CD8-positive, alpha-beta memory T cell (primary cell): Measurements from ENCODE around the gene FLAD1. TPM values are rescaled to one million over a fixed set of nuclear protein-coding genes. Genes with fewer than 3 reads are reported as not detected.

Experiments used
- CTCF ChIA-PET: fragments of 350-600 bp; sonication (Branson Sonifier 250); formaldehyde crosslinking; loops from one replicate; lab custom pipeline; 2021; ENCODE audit warnings: antibody characterized with exemption; lab: Charles Lee
- POLR2A ChIA-PET: fragments of 350-600 bp; sonication (Branson Sonifier 250); formaldehyde crosslinking; loops from one replicate; lab custom pipeline; 2021; ENCODE audit warnings: antibody characterized with exemption; lab: Charles Lee
- DNase-seq, 5 donors: peaks; one replicate each; pipeline versions ENCODE4 v3.0.0 to v3.0.0-alpha.2; 2020 to 2022; ENCODE audit warnings: mixed read lengths in 1 of 5
- H3K27ac ChIP-seq: one replicate; pipeline ENCODE4 v1.7.0; 2013; ENCODE audit warnings: low read depth, mild to moderate bottlenecking, low read length, moderate library complexity
- H3K27me3 ChIP-seq: 2 replicates; pipeline ENCODE4 v1.7.0; 2013; ENCODE audit warnings: low read length, mild to moderate bottlenecking; ENCODE audit not compliant: insufficient read depth, poor library complexity, severe bottlenecking
- H3K36me3 ChIP-seq: 2 replicates; pipeline ENCODE4 v1.7.0; 2013; ENCODE audit warnings: mild to moderate bottlenecking, low read length, moderate library complexity; ENCODE audit not compliant: insufficient read depth
- H3K4me1 ChIP-seq: 2 replicates; pipeline ENCODE4 v1.7.0; 2013; ENCODE audit warnings: mild to moderate bottlenecking, low read length, moderate library complexity; ENCODE audit not compliant: insufficient read depth
- H3K4me3 ChIP-seq: 2 replicates; pipeline ENCODE4 v1.7.0; 2013; ENCODE audit warnings: mild to moderate bottlenecking, low read length
- H3K9me3 ChIP-seq: 2 replicates; pipeline ENCODE4 v1.7.0; 2013; ENCODE audit warnings: mild to moderate bottlenecking, low read length
- H3K27ac Mint-ChIP-seq, 8 donors: one replicate each; pipeline ENCODE4 v1.8.0; 2020 to 2021; ENCODE audit warnings: mixed read lengths in 8 of 8, mild to moderate bottlenecking in 6 of 8, inconsistent platforms in 3 of 8, moderate library complexity in 3 of 8
- H3K27me3 Mint-ChIP-seq, 2 donors: one replicate each; pipeline ENCODE4 v1.8.0; 2020 to 2021; ENCODE audit warnings: mixed read lengths in 2 of 2, mild to moderate bottlenecking in 1 of 2, moderate library complexity in 1 of 2
- H3K36me3 Mint-ChIP-seq, 3 donors: one replicate each; pipeline ENCODE4 v1.8.0; 2020 to 2021; ENCODE audit warnings: mixed read lengths in 3 of 3, inconsistent platforms in 1 of 3, mild to moderate bottlenecking in 1 of 3
- H3K4me1 Mint-ChIP-seq, 3 donors: one replicate each; pipeline ENCODE4 v1.8.0; 2020 to 2021; ENCODE audit warnings: mixed read lengths in 3 of 3, inconsistent platforms in 1 of 3, mild to moderate bottlenecking in 1 of 3
- H3K4me3 Mint-ChIP-seq, 7 donors: one replicate each; pipeline ENCODE4 v1.8.0; 2020 to 2021; ENCODE audit warnings: mixed read lengths in 7 of 7, mild to moderate bottlenecking in 6 of 7, moderate library complexity in 4 of 7, inconsistent platforms in 2 of 7
- H3K9me3 Mint-ChIP-seq, 5 donors: one replicate each; pipeline ENCODE4 v1.8.0; 2020 to 2022; ENCODE audit warnings: mixed read lengths in 5 of 5, mild to moderate bottlenecking in 3 of 5, moderate library complexity in 2 of 5, inconsistent platforms in 1 of 5
- polyA plus RNA-seq: library from polyadenylated mRNA; unstranded; fragments of 300-500 nt; fragmentation: Illumina TruSeq; gene quantifications from one replicate; pipeline ENCODE4 v1.2.3, GENCODE V29; 2021
- total RNA-seq, 2 experiments: library from RNA; stranded (reverse); gene quantifications; one replicate each; pipeline ENCODE4 v1.2.3, GENCODE V29; 2021

Gene FLAD1
- total and polyA plus RNA-seq, 3 experiments from 2014 or later, result 51.2 to 76.3 (median 73.7) TPM

DNA sequence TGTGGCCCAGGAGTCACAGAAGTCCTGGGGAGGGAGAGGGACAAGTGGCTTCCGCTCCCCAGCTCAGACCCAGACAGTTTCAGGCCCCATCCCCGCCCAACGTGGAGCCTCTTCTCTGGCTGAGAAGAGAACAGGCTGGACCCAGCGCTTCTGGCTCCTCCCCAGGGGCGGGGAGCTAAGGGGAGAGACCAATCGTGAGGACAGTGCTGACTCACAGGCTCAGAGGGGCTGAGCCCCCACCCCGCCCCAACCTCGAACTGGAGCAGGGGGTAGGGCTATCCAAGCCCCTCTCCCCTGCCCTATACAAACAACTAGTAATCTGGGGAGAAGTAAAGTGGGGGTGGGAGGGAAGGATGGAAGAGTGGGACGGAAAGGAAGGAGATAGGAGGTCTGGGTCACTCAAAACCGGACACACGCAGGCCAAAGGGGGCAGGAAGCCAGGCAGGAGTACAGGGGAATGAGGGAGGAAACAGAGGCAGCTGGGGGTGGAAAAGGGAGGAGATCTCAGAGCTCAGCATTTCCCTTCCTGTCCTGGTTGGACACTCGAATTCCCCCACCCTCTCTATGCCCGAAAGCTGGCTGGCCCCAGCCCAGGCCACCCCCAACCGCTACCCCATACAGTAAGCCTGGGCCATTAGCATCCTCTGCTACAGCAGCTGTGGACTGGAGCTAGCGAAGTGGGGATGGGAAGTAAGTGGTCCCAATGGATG lies 12.4 kb upstream of the FLAD1 start, which contains the start of gene SHC1:
Gene SHC1, minus strand, starts transcription at position 117 of the 710 bp plus-strand sequence. CDS start 221 bp downstream, outside the sequence.
- Mint-ChIP-seq H3K4me3 (peak within 1 kb of the TSS in 6 of 7 donors; percentile 21 to 61 (median 34)), H3K36me3 (peaks cover 0 to 54% (median 4%) of the 10 kb centered on the region in 3 donors), H3K4me1 (peaks cover 24 to 38% (median 27%) of the 10 kb centered on the region in 3 donors), H3K27me3 (no peaks in the 10 kb centered on the region), H3K9me3 (no peaks in the 10 kb centered on the region), H3K27ac (peak within 1 kb of the TSS; percentile 8 to 95 (median 72))
- peak in 1 of 5 donors; percentile 48 for DNase-seq
- peak within 1 kb of the TSS; percentile 60 for H3K27ac ChIP-seq
- H3K27me3 ChIP-seq, result no peaks in the 10 kb centered on the region
- H3K9me3 ChIP-seq, result no peaks in the 10 kb centered on the region
- ChIA-PET CTCF (interaction anchor here (0.9 to 3.6 kb wide), 7 partner anchors 9 to 73 kb away, joined by 3 to 21 read pairs (median 4); partner anchors contain the start of genes PBXIP1 and PYGO2), POLR2A (interaction anchor here (0.9 kb wide), 1 partner anchor 19 kb away, joined by 4 read pairs; no protein-coding TSS in a partner anchor)
- peaks cover 31% of the 10 kb centered on the region for H3K4me1 ChIP-seq
- peaks cover 27% of the 10 kb centered on the region for H3K36me3 ChIP-seq
- no peak within 1 kb of the TSS for H3K4me3 ChIP-seq

DNA sequence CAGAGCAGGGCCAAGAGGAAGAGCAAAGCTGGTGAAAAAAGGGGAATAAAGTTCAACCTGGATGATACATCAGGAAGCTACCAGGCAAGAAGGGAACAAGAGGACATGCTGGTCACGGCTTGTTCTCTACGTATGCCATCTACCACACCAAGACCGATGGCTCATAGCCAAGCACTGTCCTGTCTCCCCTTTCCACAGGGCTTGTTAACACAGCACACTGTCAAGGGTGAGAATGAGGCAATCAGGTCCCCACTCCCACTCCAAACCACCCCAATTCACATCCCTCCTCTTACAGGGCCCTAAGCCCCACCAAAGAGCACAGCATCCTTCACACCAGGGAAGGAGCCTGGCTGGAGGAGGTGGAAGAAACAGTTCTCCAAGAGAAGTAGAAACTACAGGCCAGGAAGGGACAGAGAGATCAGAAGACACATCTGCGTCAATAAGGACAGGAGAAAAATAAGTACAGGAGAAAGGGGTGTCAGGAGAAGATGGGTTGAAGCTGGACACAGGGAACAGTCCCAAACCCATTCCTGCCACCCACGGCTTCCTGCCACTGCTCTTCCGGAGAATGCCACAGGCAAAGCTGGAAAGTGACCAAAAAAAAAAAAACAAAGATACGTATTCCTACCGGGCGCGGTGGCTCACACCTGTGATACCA lies 11.7 kb upstream of the FLAD1 start:
- Histone ChIP-seq H3K9me3 (no peaks in the 10 kb centered on the region), H3K36me3 (peaks cover 20% of the 10 kb centered on the region), H3K27ac (peak overlapping the region; percentile 60), H3K4me1 (peaks cover 38% of the 10 kb centered on the region), H3K4me3 (no peak overlapping the region), H3K27me3 (no peaks in the 10 kb centered on the region)
- peak overlapping the region in 6 of 7 donors; percentile 21 to 61 (median 34) for H3K4me3 Mint-ChIP-seq
- H3K27me3 Mint-ChIP-seq, result no peaks in the 10 kb centered on the region
- peak in 1 of 5 donors; percentile 15 for DNase-seq
- H3K9me3 Mint-ChIP-seq, result no peaks in the 10 kb centered on the region
- peaks cover 0 to 47% (median 4%) of the 10 kb centered on the region in 3 donors for H3K36me3 Mint-ChIP-seq
- peak overlapping the region in 6 of 8 donors; percentile 8 to 91 (median 66) for H3K27ac Mint-ChIP-seq
- peaks cover 24 to 38% (median 27%) of the 10 kb centered on the region in 3 donors for H3K4me1 Mint-ChIP-seq
- CTCF ChIA-PET, result interaction anchor here (0.9 to 3.6 kb wide), 8 partner anchors 10 to 72 kb away, joined by 3 to 21 read pairs (median 4); partner anchors contain the start of genes FLAD1, PBXIP1 and PYGO2
- POLR2A ChIA-PET, result interaction anchor here (0.9 to 4.2 kb wide), 2 partner anchors 12 to 19 kb away, joined by 4 to 30 read pairs; partner anchors contain the start of gene FLAD1

DNA sequence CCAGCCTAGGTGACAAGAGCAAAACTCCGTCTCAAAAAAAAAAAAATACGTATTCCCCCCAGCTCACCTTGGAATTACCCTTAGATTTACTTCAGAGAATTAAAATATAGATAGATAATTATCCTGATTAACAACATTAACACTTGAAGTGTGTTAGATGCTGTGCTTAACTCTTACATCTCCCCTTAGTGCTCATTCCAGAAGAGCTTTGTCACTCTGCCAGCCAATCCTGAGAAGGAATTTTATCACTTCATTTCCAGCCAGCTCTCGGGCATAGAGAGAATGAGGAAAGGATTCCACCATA lies 11.0 kb upstream of the FLAD1 start:
- Mint-ChIP-seq H3K36me3 (peaks cover 0 to 40% (median 4%) of the 10 kb centered on the region in 3 donors), H3K9me3 (no peaks in the 10 kb centered on the region), H3K4me1 (peaks cover 24 to 38% (median 27%) of the 10 kb centered on the region in 3 donors), H3K4me3 (peak overlapping the region in 1 of 7 donors; percentile 64), H3K27me3 (no peaks in the 10 kb centered on the region), H3K27ac (peak overlapping the region in 3 of 8 donors; percentile 72 to 88 (median 74))
- no peaks in the 10 kb centered on the region for H3K9me3 ChIP-seq
- peaks cover 40% of the 10 kb centered on the region for H3K4me1 ChIP-seq
- POLR2A ChIA-PET, result interaction anchor here (0.6 to 4.2 kb wide), 2 partner anchors 11 to 1005 kb away, joined by 3 to 30 read pairs; partner anchors contain the start of gene FLAD1
- H3K27me3 ChIP-seq, result no peaks in the 10 kb centered on the region
- peak in 1 of 5 donors; percentile 15 for DNase-seq
- CTCF ChIA-PET, result interaction anchor here (1.4 to 3.6 kb wide), 5 partner anchors 11 to 45 kb away, joined by 3 to 21 read pairs (median 13); partner anchors contain the start of genes FLAD1 and PBXIP1
- H3K36me3 ChIP-seq, result peaks cover 13% of the 10 kb centered on the region
- no peak overlapping the region for H3K4me3 ChIP-seq
- H3K27ac ChIP-seq, result peak overlapping the region; percentile 95

DNA sequence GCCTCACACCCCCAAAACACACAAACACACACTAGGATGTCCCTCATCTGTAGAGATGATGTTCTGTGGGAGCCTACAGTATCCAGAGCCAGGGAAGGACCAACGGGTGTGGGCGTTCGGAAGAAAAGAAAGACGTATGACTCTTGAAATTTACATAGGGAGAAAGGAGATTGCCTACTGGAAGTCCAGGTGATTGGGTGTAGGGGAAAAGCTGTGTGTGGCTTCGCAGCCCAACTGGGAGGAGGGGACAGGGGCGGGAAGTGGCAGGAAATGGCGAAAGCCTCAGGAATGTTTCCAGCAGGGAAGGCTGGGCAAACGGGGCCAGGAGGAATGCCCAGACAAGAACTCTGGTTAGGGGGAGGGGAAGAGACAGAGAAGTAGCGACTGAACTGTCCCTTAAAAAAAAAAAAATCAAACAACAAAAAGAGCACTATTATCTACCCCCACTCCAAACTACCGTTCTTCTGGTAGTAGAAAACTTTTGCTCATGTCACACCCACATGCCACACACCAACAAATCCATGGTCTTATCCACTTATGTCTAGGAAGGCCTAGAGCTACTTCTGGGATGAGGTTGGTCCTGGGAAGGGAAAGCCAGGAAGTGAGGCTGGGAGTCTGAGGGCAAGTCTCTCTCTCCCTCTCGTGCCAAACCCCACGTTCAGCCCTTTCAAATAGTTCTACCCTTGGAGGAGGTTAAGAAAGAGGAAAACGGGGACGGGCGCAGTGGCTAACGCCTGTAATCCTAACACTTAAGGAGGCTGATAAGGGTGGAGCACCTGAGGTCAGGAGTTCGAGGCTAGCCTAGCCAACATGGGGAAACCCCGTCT lies 10.4 kb upstream of the FLAD1 start:
- Mint-ChIP-seq H3K4me3 (peak overlapping the region in 1 of 7 donors; percentile 64), H3K4me1 (peaks cover 24 to 38% (median 31%) of the 10 kb centered on the region in 3 donors), H3K27me3 (no peaks in the 10 kb centered on the region), H3K27ac (peak overlapping the region in 3 of 8 donors; percentile 72 to 88 (median 74)), H3K36me3 (peaks cover 0 to 35% (median 4%) of the 10 kb centered on the region in 3 donors), H3K9me3 (no peaks in the 10 kb centered on the region)
- POLR2A ChIA-PET, result interaction anchor here (0.6 to 4.2 kb wide), 4 partner anchors 10 to 1004 kb away, joined by 3 to 30 read pairs (median 6); partner anchors contain the start of genes FLAD1 and PYGO2
- peak in 2 of 5 donors; percentile 21 to 50 for DNase-seq
- Histone ChIP-seq H3K9me3 (no peaks in the 10 kb centered on the region), H3K27me3 (no peaks in the 10 kb centered on the region), H3K4me1 (peaks cover 40% of the 10 kb centered on the region), H3K4me3 (no peak overlapping the region), H3K36me3 (peaks cover 8% of the 10 kb centered on the region), H3K27ac (peak overlapping the region; percentile 95)
- CTCF ChIA-PET, result interaction anchor here (1.0 to 3.6 kb wide), 7 partner anchors 10 to 27 kb away, joined by 3 to 15 read pairs (median 7); partner anchors contain the start of genes FLAD1, PBXIP1 and PYGO2

DNA sequence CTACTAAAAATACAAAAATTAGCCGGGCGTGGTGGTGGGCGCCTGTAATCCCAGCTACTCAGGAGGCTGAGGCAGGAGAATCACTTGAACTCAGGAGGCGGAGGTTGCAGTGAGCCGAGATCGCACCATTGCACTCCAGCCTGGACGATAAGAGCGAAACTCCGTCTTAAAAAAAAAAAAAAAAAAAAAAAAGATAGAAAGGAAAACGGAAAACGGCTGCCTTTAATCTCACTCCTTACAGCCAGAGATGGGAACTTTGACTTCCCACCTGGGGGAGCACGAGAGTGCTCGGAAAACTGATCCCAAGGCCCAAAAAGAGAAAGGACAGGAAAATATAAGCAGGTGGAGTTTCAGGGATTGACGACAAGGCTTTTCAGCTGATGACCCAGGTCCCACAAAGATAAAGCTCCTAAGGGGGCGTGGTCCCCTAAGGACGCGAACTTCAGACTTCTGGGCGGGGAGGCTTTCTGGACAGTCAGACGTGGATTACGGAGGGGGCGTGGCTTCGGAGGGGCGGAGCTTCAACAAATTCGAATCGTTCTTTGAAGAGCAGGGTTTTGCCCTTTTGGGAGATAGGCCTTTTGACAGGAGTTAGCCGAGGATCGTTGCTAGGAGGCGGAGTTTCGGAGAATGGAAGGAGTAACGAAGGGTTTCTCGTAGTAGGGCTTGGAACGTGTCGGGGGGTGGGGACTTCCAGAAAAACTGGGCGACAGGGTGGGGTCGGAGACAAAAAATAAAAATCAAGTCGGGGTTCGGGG lies 9.6 kb upstream of the FLAD1 start:
- POLR2A ChIA-PET, result interaction anchor here (0.6 to 4.2 kb wide), 9 partner anchors 10 to 364 kb away, joined by 3 to 30 read pairs (median 8); partner anchors contain the start of genes FLAD1, PBXIP1, PMVK and PYGO2
- H3K4me1 ChIP-seq, result peaks cover 40% of the 10 kb centered on the region
- H3K4me3 ChIP-seq, result peak overlapping the region; percentile 84
- H3K36me3 Mint-ChIP-seq, result peaks cover 0 to 31% (median 4%) of the 10 kb centered on the region in 3 donors
- H3K27ac ChIP-seq, result peak overlapping the region; percentile 95
- H3K27me3 ChIP-seq, result no peaks in the 10 kb centered on the region
- H3K27me3 Mint-ChIP-seq, result no peaks in the 10 kb centered on the region
- no peaks in the 10 kb centered on the region for H3K9me3 Mint-ChIP-seq
- CTCF ChIA-PET, result interaction anchor here (0.7 to 8.7 kb wide), 12 partner anchors 9 to 229 kb away, joined by 3 to 54 read pairs (median 4); partner anchors contain the start of genes FLAD1, LENEP, PBXIP1 and PYGO2
- H3K4me1 Mint-ChIP-seq, result peaks cover 24 to 34% (median 32%) of the 10 kb centered on the region in 3 donors
- H3K36me3 ChIP-seq, result no peaks in the 10 kb centered on the region
- no peaks in the 10 kb centered on the region for H3K9me3 ChIP-seq
- DNase-seq, result peak; percentile 80 to 93 (median 89)
- no peak overlapping the region for H3K27ac Mint-ChIP-seq
- no peak overlapping the region for H3K4me3 Mint-ChIP-seq

DNA sequence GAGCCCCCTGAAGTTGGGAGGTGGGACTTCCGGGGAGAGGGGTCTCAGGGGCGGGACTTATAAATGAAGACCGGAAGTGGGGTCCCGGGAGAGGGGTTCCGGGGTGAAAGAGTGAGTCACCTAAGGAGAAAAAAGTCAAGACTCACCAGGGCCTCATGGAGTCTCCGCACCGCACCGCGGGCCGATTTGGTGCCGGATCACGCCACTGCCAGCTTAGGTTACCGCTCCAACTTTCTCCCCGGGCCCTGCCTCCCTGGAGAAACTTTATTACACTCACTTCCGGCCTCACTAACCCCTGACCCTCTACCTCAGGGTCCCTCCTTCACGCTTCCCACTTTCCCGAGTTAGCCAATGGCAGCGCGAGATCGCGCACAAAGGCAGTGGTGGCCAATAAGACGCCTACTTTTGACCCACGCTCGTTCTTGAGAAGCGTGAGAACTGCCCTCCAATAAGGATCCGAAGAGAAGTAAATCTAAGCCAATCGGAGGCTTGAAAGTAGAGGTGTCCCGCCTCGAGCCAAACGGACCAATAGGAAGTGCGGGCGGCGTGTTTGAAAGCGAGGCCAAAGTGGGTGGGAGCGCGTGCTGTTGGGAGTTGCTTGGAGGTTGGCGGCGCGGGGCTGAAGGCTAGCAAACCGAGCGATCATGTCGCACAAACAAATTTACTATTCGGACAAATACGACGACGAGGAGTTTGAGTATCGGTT lies 8.9 kb upstream of the FLAD1 start, which contains the start of gene CKS1B:
Gene CKS1B, plus strand, starts transcription at position 580 of the 706 bp plus-strand sequence. Its CDS starts 65 bp downstream, at position 645.
- Histone ChIP-seq H3K4me1 (peaks cover 40% of the 10 kb centered on the region), H3K4me3 (peak within 1 kb of the TSS; percentile 95), H3K36me3 (no peaks in the 10 kb centered on the region), H3K27me3 (no peaks in the 10 kb centered on the region), H3K9me3 (no peaks in the 10 kb centered on the region), H3K27ac (peak within 1 kb of the TSS; percentile 95)
- CTCF ChIA-PET, result interaction anchor here (0.7 to 8.7 kb wide), 15 partner anchors 9 to 230 kb away, joined by 3 to 54 read pairs (median 4); partner anchors contain the start of genes FLAD1, PBXIP1 and PYGO2
- Mint-ChIP-seq H3K27me3 (no peaks in the 10 kb centered on the region), H3K27ac (no peak within 1 kb of the TSS), H3K4me1 (peaks cover 24 to 34% (median 28%) of the 10 kb centered on the region in 3 donors), H3K4me3 (no peak within 1 kb of the TSS), H3K9me3 (no peaks in the 10 kb centered on the region), H3K36me3 (peaks cover 0 to 28% (median 4%) of the 10 kb centered on the region in 3 donors)
- POLR2A ChIA-PET, result interaction anchor here (0.6 to 4.2 kb wide), 12 partner anchors 9 to 365 kb away, joined by 3 to 30 read pairs (median 6); partner anchors contain the start of genes FLAD1, PBXIP1, PMVK and PYGO2
- peak; percentile 93 to 99 (median 98) for DNase-seq
